WI38 (cell line): ENCODE data around the gene RGS1.

ENCODE experiments used
- H3K4me3 ChIP-seq: 2 replicates; pipeline ENCODE4 v1.5.1; 2011; ENCODE audit warnings: low read depth, mild to moderate bottlenecking, control low read depth, low read length
- CTCF ChIP-seq: IDR thresholded peaks from 2 replicates; pipeline ENCODE4 v1.5.1; 2012; ENCODE audit warnings: low read depth, mild to moderate bottlenecking, control low read depth, low read length

Gene RGS1

DNA sequence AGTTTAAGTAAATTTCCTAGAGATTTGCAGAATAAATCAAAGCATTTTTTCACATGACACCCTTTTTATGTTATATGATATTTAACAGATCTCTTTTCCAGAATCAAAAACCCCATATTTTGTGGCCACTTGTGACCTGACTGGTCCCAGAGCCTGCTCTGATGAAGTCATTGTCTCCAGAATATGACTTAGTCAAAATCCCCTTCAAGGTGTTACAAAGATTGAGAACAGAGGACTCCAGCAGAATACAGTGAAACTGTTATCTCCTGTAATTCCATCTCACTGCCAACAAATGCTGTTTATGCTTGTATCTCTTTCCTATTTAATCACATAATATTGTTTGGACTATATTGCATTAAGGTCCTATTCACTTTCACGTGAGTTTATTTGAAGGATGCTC is 25.6 kb downstream of the RGS1 start:
- no peak overlapping the region for H3K4me3 ChIP-seq
- no peak for TF ChIP-seq CTCF

- no peak overlapping the region for H3K4me3 ChIP-seq
- no peak for TF ChIP-seq CTCF
Measured at GRCh38 chr1:192601567-192601966, 26.0 kb downstream of the RGS1 start.

DNA sequence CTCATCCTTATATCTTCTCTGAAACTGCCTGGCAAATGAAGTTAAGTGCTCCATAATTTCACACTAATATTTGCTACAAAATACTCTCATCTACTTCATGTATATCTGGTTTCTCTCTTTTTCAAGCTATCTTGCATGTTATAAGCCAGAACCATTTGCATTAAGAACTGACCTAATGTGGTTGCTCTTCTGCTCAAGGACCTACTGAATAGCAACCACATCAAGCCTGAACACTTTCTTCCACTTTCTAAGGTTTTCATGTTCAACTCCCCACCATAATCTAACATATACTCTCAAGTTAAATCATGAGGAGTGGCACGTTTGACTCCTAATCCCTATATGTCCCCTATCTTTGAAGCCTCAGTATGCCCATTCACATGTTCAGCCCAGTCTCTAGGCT is 27.2 kb downstream of the RGS1 start:
- no peak overlapping the region for H3K4me3 ChIP-seq
- TF ChIP-seq CTCF, result no peak

DNA sequence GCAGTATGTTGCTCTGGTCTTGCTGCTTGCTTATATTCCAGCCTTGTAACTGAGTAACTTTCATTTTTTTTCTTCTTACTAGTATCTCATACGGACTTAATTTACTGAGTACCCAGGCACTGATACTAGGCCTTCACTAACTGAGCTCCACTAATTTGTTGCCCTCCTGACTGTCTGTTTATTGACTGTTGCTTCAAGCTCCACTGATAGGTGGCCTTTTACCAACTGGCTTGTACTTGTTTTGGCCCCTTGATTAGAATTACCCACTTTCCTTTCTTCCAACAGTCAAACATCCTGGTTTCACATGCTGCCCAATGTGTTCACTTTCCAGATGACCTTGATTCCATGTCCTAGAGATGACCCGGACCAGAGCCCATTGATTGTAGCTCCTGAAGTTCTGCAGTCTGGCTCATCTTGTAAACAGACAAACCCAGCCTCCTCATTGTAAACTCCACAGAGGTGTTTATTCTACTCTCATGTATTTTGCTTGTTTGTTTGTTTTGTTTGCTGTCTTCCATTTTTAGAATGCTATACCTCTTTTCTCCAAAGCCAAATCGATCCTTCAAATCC is 27.7 kb downstream of the RGS1 start:
- H3K4me3 ChIP-seq, result no peak overlapping the region
- no peak for TF ChIP-seq CTCF

DNA sequence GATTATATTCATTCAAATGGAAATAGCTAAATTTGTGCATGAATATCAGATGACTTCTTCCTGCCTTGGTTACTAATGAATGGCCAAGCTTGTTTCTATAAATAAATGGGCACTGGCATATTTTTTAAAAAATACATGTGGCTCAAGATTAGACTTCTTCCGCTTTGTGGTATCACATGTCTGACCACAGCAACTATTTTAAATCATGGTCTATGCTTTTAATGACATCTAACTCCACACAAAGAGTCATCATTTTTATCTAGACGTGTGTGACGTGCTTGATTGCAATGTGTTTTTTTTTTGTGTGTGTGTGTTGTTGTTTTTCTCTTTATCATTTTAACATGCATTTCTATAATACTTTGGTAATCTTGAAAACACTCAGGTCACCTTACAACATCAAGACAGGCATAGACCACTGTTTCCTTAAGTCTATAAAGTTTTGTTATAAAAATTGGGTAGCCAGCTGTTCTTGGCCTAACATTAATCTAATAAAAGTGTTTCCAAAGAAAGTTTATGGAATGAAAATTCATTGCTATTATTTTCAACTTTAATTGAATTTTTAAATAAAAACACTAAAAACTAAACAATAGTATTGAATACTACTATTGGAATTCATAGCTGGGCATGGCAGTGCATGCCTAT is 29.5 kb downstream of the RGS1 start:
- no peak overlapping the region for H3K4me3 ChIP-seq

GRCh38 chr1:192608671-192609070 is 33.1 kb downstream of the RGS1 start:
- H3K4me3 ChIP-seq, result no peak overlapping the region
- TF ChIP-seq CTCF, result no peak

More for the DNA sequence above, 29.5 kb downstream of the RGS1 start:
- no peak for TF ChIP-seq CTCF
